Activated CD8-positive, alpha-beta memory T cell treated with anti-CD3 and anti-CD28 coated beads for 36 hours (primary cell): ENCODE data around the gene SLC13A3. TPM values are rescaled to one million over a fixed set of nuclear protein-coding genes. Genes with fewer than 3 reads are reported as not detected.

Source experiments
- CTCF ChIA-PET: fragments of 350-600 bp; sonication (Branson Sonifier 250); formaldehyde crosslinking; loops from one replicate; lab custom pipeline; 2021; ENCODE audit warnings: antibody characterized with exemption; lab: Charles Lee
- POLR2A ChIA-PET: fragments of 350-600 bp; sonication (Branson Sonifier 250); formaldehyde crosslinking; loops from one replicate; lab custom pipeline; 2021; ENCODE audit warnings: antibody characterized with exemption; lab: Charles Lee
- total RNA-seq, 2 experiments: library from RNA; stranded (reverse); gene quantifications; one replicate each; pipeline ENCODE4 v1.2.3, GENCODE V29; 2021

SLC13A3 gene
- total RNA-seq, 2 experiments from 2014 or later: not detected

GRCh38 chr20:46572153-46572552 lies 79.1 kb downstream of the SLC13A3 start:
- POLR2A ChIA-PET: interaction anchor here (0.5 kb wide), 1 partner anchor 597 kb away, joined by 3 read pairs; no protein-coding TSS in a partner anchor
- CTCF ChIA-PET: interaction anchor here (1.1 kb wide), 1 partner anchor 10 kb away, joined by 5 read pairs; no protein-coding TSS in a partner anchor

GRCh38 chr20:46571418-46571817 lies 79.8 kb downstream of the SLC13A3 start:
- POLR2A ChIA-PET: no interaction called here
- CTCF ChIA-PET: no interaction called here

GRCh38 chr20:46570956-46571355 lies 80.3 kb downstream of the SLC13A3 start:
- ChIA-PET CTCF (no interaction called here), POLR2A (no interaction called here)

- CTCF ChIA-PET: no interaction called here
Measured at GRCh38 chr20:46569961-46570360, 81.3 kb downstream of the SLC13A3 start.

GRCh38 chr20:46568570-46569129 lies 82.6 kb downstream of the SLC13A3 start:
- POLR2A ChIA-PET: no interaction called here
- CTCF ChIA-PET: no interaction called here

More at GRCh38 chr20:46569961-46570360, 81.3 kb downstream of the SLC13A3 start:
- POLR2A ChIA-PET: no interaction called here

GRCh38 chr20:46566125-46566524 lies 85.1 kb downstream of the SLC13A3 start:
- ChIA-PET CTCF (no interaction called here), POLR2A (no interaction called here)

GRCh38 chr20:46564241-46564957 lies 86.9 kb downstream of the SLC13A3 start:
- ChIA-PET POLR2A (no interaction called here), CTCF (interaction anchor here (0.6 to 1.5 kb wide), 3 partner anchors 11 to 263 kb away, joined by 3 to 4 read pairs (median 4); partner anchors contain the start of gene OCSTAMP)

- POLR2A ChIA-PET: no interaction called here
- CTCF ChIA-PET: interaction anchor here (1.1 to 1.5 kb wide), 2 partner anchors 10 to 14 kb away, joined by 4 read pairs; partner anchors contain the start of gene OCSTAMP
Measured at GRCh38 chr20:46563860-46564221, 87.4 kb downstream of the SLC13A3 start.

- CTCF ChIA-PET: interaction anchor here (1.1 to 2.0 kb wide), 3 partner anchors 9 to 19 kb away, joined by 4 to 9 read pairs (median 5); partner anchors contain the start of gene OCSTAMP
- POLR2A ChIA-PET: no interaction called here
Measured at GRCh38 chr20:46563170-46563859, 87.9 kb downstream of the SLC13A3 start.

GRCh38 chr20:46562373-46563169 lies 88.7 kb downstream of the SLC13A3 start:
- POLR2A ChIA-PET: no interaction called here
- CTCF ChIA-PET: interaction anchor here (0.8 to 2.0 kb wide), 5 partner anchors 10 to 123 kb away, joined by 3 to 9 read pairs (median 5); partner anchors contain the start of gene ZNF334

GRCh38 chr20:46562009-46562372 lies 89.3 kb downstream of the SLC13A3 start:
- CTCF ChIA-PET: interaction anchor here (0.8 to 2.0 kb wide), 6 partner anchors 11 to 124 kb away, joined by 3 to 9 read pairs (median 4); partner anchors contain the start of gene ZNF334
- POLR2A ChIA-PET: no interaction called here

- ChIA-PET POLR2A (no interaction called here), CTCF (interaction anchor here (0.8 to 2.4 kb wide), 4 partner anchors 11 to 122 kb away, joined by 3 to 15 read pairs (median 6); partner anchors contain the start of gene OCSTAMP)
Measured at GRCh38 chr20:46559685-46560440, 91.4 kb downstream of the SLC13A3 start.

GRCh38 chr20:46559001-46559400 lies 92.3 kb downstream of the SLC13A3 start:
- POLR2A ChIA-PET: no interaction called here
- CTCF ChIA-PET: interaction anchor here (1.8 to 2.4 kb wide), 3 partner anchors 10 to 123 kb away, joined by 5 to 15 read pairs (median 7); partner anchors contain the start of gene OCSTAMP

- ChIA-PET POLR2A (interaction anchor here (0.7 kb wide), 1 partner anchor 14 kb away, joined by 5 read pairs; no protein-coding TSS in a partner anchor), CTCF (interaction anchor here (1.9 to 2.4 kb wide), 2 partner anchors 9 to 14 kb away, joined by 7 to 15 read pairs; partner anchors contain the start of gene OCSTAMP)
Measured at GRCh38 chr20:46558511-46558959, 92.7 kb downstream of the SLC13A3 start.

GRCh38 chr20:46557231-46557956 lies 93.9 kb downstream of the SLC13A3 start:
- CTCF ChIA-PET: interaction anchor here (0.6 to 2.4 kb wide), 2 partner anchors 8 to 16 kb away, joined by 3 to 15 read pairs; partner anchors contain the start of gene OCSTAMP
- POLR2A ChIA-PET: no interaction called here

- ChIA-PET CTCF (interaction anchor here (0.5 to 1.8 kb wide), 3 partner anchors 10 to 198 kb away, joined by 3 to 7 read pairs (median 4); no protein-coding TSS in a partner anchor), POLR2A (no interaction called here)
Measured at GRCh38 chr20:46555370-46555956, 95.8 kb downstream of the SLC13A3 start.

GRCh38 chr20:46554828-46555227 lies 96.4 kb downstream of the SLC13A3 start:
- CTCF ChIA-PET: interaction anchor here (1.7 to 1.8 kb wide), 2 partner anchors 9 to 10 kb away, joined by 4 to 7 read pairs; no protein-coding TSS in a partner anchor
- POLR2A ChIA-PET: no interaction called here
